Stimulated activated CD8-positive, alpha-beta memory T cell treated with anti-CD3 and anti-CD28 coated beads, Interleukin-2, amount 100 ng/mL, for 48 hours (primary cell): ENCODE results near the gene SPATS2L.

ENCODE experiments used
- DNase-seq, 2 donors: peaks; one replicate each; pipeline ENCODE4 v3.0.0-alpha.2; 2020; ENCODE audit warnings: low read depth in 2 of 2

SPATS2L gene

GRCh38 chr2:200466425-200467418 is 160.2 kb downstream of the SPATS2L start:
- peak in 1 of 2 donors; percentile 11 for DNase-seq

DNA sequence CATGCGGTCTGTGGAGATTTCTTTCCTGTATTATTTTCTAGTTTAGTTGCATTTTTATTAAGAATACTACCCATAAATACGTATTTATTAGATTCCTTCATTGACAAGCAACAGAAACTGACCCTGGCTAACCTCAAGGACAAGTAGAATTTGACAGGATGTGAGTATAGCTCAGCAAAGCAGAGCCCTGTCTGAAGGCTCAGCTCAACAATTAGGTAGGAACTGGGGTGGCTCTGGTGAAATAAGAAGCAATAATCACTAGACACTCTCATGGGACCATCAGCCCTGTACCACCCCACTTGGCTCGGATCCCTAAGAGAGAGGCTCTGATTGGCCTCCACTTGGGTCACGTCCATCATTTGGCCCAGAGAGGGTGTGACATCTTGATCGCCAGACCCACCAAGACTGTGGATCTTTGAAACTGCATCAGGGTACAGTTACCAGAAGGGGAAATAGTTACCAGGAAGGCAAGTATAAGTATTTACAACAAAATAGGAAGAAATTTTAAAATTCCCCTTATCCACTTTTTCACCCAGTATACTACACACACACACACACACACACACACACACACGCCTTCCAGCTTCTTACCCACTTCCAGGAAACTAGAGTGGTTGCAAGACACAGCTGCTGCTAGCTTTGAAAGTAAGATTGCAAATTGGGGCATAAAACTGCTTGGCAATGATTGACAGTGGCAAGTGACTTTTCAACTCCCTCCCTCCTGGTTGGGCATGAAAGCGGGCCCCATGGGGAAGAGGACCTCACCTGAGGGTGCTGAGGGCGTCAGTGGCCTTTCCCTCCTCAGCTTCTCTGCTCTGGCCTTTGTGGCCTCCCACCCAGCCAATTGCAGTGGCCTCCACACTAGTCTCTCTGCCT is 161.6 kb downstream of the SPATS2L start:
- no peak for DNase-seq

- no peak for DNase-seq
These were observed 163.3 kb downstream of the SPATS2L start for GRCh38 chr2:200469708-200470211.

GRCh38 chr2:200470230-200470629 is 163.7 kb downstream of the SPATS2L start:
- no peak for DNase-seq

DNA sequence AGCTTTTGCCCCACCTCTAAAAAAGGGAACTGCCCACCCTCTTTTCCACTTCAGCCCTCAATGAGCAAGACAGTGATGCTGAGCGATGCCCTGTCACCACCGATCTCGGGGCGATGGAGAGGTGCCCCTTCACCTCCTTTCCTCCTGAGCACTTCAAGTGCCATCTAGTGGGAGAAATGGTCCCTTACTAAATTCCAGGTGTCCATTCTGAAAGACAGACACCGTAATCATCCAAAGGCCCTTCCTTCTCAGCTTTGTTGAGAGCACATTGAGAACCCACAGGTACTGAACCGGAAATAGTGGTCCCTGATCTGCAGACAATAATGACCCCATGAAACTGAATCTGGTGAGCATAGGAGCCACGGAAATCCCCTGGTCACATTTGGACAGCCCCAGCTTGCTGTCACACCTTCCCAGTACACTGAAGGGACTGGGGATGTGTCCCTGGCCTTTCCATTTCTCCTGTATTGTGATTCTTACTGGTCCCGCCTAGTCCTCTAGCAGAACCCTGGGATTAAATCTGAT is 164.9 kb downstream of the SPATS2L start:
- DNase-seq, result peak in 1 of 2 donors; percentile 20

DNA sequence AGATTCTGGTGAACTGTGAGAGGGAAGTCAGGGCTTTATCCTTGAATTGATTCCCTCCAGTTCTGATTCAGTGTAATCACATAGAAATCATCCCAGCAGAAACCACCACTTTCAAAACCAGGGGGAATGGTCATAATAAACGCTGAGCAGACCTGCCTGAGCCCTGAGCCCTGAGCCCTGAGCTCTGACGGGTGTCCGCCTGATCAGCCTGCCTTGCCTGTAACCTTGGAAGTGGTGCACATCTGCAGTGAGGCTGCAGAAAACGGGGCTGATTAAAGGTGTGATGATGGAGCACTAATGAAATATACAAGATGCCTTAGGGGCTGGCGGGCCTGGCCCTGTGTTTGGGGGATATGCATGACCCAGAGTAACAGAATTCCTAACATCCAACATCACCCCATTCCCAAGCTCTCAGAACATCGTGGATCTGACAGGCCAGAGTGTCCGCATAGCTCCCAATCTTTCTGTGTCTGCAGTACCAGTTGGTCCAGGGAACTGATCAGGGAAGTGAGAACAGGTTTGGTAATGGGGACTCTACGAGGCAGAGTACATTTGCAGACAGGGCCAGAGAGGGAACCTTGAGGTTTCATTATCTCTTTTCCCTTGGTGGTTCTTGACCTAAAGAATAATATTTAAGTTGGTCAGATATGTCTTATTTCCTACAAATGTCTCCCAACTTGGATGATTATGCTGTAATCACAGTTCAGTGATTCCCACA is 165.6 kb downstream of the SPATS2L start:
- DNase-seq, result no peak

GRCh38 chr2:200472853-200473464 is 166.5 kb downstream of the SPATS2L start:
- no peak for DNase-seq

DNA sequence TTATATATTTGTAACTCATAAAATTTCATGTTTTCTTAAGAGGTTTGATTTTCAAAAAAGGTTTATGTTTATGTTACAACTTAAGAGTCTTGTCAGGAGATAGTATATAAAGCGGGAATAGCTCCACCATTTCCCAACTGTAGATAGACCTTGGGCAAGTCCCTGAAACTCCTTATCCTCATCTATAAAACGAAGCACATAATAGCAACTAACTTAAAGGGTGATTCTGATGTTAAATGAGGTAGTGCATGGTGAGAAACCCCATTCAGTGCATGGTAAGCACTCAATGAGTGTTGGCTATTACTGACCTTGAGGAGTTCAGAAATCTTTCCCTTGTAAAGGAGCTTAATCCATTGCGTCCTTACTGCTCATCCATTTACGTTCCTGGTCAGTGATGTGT is 169.3 kb downstream of the SPATS2L start:
- no peak for DNase-seq

- DNase-seq, result no peak
These were observed 170.3 kb downstream of the SPATS2L start for GRCh38 chr2:200476836-200477235.

DNA sequence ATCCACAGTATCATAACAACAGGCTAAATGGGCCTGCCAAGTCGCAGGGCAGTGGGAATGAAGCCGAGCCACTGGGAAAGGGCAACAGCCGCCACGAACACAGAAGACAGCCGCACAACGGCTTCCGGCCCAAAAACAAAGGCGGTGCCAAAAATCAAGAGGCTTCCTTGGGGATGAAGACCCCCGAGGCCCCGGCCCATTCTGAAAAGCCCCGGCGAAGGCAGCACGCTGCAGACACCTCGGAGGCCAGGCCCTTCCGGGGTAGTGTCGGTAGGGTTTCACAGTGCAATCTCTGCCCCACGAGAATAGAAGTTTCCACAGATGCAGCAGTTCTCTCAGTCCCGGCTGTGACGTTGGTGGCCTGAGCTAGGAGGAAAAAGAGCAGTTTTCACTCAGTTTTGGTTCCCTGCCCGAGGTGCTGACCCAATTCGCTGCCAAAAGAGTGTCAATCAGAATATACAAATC is 171.2 kb downstream of the SPATS2L start:
- no peak for DNase-seq

DNA sequence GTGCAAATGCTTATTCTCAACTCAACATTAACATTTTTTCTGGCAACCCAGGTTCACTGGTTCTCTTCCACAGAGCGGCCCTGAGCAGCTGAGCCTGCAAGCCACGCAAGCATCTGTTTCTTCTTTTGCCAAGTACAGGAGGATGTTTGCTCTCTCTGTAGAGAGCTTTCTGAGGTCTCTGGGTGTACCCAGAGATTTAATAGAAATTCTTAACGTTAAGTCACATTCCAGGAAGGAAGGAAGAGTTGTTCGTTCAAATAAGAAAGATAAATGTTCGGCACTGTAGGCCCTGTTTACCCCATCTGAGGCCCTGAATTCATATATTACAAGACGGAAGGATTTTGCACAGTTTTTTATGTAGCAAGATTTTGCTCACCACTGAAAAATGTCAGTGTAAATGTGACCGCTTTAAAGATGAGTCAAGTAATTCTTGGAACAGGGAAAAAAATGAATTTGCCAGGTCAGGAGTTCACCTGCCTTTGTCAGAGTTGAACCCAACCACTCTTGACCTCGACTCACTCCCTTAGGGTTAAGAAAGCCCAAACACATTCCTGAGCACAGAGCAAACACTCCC is 173.3 kb downstream of the SPATS2L start:
- no peak for DNase-seq

GRCh38 chr2:200482194-200482593 is 175.7 kb downstream of the SPATS2L start:
- DNase-seq, result no peak

DNA sequence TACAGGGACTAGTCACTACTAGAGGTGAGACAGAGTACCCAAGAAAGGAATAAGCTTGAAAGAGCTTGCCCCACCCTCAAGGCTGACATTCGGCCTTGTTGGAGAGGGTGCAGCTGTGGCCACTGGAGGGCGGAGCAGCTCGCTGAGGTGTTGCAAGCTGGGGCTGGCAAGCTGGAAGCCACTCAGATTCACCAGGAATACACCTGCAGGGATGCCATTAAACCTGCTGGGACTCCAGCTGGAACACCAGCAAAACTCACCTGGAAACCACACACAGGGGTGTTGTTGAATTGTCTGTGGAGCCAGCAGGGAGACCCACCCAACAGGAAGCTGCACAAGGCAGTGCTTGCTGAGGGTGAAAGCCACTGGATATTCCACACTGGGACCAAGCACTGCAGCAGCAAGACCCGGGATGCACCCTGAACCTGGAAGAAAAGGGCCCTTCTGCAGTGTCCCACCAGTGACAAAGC is 177.3 kb downstream of the SPATS2L start:
- peak in 1 of 2 donors; percentile 23 for DNase-seq

- DNase-seq, result no peak
These were observed 178.4 kb downstream of the SPATS2L start for GRCh38 chr2:200484934-200485333.

GRCh38 chr2:200486529-200486928 is 180.0 kb downstream of the SPATS2L start:
- DNase-seq, result no peak

DNA sequence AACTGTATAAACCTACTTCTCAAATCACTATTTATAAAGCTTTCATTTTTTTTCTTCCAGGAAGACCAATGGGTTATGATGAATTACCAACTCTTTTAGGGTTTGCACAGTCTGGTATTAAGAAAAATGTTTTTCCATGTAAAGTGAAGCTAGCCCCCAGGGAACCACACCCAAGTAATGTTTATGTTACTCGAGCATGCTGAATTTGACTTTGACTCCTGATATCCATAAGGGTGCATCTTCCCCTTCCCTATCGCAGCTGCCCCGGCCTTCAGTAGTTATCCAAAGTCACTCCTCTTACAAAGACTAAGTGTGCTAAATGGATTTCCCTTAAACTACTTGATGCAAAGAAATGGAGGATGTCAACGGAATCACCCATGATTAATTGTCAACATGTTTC is 181.7 kb downstream of the SPATS2L start:
- no peak for DNase-seq

DNA sequence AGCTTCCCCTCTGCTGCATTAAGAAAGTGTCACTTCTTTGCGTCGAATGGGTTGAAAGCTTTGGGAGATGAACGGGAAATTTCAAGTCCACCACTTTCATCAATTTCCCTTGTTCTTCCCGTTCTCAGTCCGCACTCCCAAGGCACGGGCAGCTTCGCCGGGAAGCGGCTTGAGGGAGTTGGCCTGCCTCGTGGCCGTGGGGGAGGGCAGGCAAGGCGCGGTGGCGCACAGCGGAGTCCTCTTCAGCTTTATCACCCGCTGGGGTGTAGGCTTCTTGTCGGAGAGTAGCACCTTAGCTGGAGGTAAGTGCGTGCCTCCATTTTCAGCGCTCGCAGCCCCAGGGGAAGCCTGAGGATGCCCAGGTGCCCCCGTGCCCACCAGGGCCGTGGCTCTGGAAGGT is 183.5 kb downstream of the SPATS2L start:
- DNase-seq, result no peak

GRCh38 chr2:200492656-200493055 is 186.2 kb downstream of the SPATS2L start:
- no peak for DNase-seq

GRCh38 chr2:200494048-200494447 is 187.6 kb downstream of the SPATS2L start:
- no peak for DNase-seq

DNA sequence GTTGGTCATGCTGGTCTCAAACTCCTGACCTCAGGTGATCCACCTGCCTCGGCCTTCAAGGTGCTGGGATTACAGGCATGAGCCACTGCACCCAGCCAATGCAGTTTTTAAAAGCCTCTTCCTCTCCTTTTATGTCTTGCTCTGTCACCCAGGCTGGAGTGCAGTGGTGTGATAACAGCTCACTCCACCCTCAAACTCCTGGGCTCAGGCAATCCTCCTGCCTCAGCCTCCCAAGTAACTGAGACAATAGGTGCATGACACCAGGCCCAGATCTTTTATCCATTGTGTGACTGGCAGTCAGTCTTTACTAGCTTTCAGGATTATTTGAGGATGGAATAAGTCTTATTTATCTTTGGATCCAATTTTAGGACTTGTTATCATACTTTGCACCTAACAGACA is 190.2 kb downstream of the SPATS2L start:
- DNase-seq, result no peak
